Measurements from ENCODE around the gene EYA2.

- TF ChIP-seq SP1 (IDR thresholded peaks at IDR 0.05), result no peak
- TF ChIP-seq L3MBTL2 (conservative IDR thresholded peaks at IDR 0.05), result no peak
- no peak for TF ChIP-seq FOXK2 (IDR thresholded peaks at IDR 0.05)
- no peak for TF ChIP-seq SUZ12 (IDR thresholded peaks at IDR 0.05)
- TF ChIP-seq ELF4 (IDR thresholded peaks at IDR 0.05), result no peak
- TF ChIP-seq ARNT (IDR thresholded peaks at IDR 0.05), result no peak
- TF ChIP-seq FOXM1 (IDR thresholded peaks at IDR 0.05; ENCODE audit: borderline replicate concordance), result no peak
- TF ChIP-seq BHLHE40 (IDR thresholded peaks at IDR 0.05; ENCODE audit: borderline replicate concordance), result no peak
- no peak for TF ChIP-seq TARDBP (IDR thresholded peaks at IDR 0.05)
- no peak for TF ChIP-seq FOXA1 (IDR thresholded peaks at IDR 0.05)
- no peak for TF ChIP-seq NFRKB (IDR thresholded peaks at IDR 0.05)
- no peak for TF ChIP-seq ZNF384 (IDR thresholded peaks at IDR 0.05)
These were observed 129.9 kb downstream of the EYA2 start for GRCh38 chr20:47024461-47024937.

All from HEK293T (cell line).